CD4-positive, alpha-beta T cell treated with Interleukin-10 for 1 hour (primary cell): ENCODE measurements around the gene MARCHF10.

Experiments
- DNase-seq: peaks from one replicate; pipeline ENCODE4 v3.0.0-alpha.2; 2020

MARCHF10 gene

GRCh38 chr17:62674363-62674739 is 133.8 kb downstream of the MARCHF10 start:
- no peak for DNase-seq

- DNase-seq, result no peak
These were observed 134.3 kb downstream of the MARCHF10 start for GRCh38 chr17:62673614-62674362.

- DNase-seq, result no peak
These were observed 135.2 kb downstream of the MARCHF10 start for GRCh38 chr17:62672957-62673356.

GRCh38 chr17:62671553-62671952 is 136.6 kb downstream of the MARCHF10 start:
- no peak for DNase-seq

GRCh38 chr17:62670202-62670821 is 137.8 kb downstream of the MARCHF10 start:
- DNase-seq, result no peak

GRCh38 chr17:62668091-62668804 is 139.9 kb downstream of the MARCHF10 start:
- no peak for DNase-seq

GRCh38 chr17:62666801-62667591 is 141.1 kb downstream of the MARCHF10 start:
- no peak for DNase-seq

- no peak for DNase-seq
These were observed 141.9 kb downstream of the MARCHF10 start for GRCh38 chr17:62666061-62666800.

- DNase-seq, result no peak
These were observed 142.5 kb downstream of the MARCHF10 start for GRCh38 chr17:62665599-62665998.

GRCh38 chr17:62664336-62665120 is 143.6 kb downstream of the MARCHF10 start:
- no peak for DNase-seq

GRCh38 chr17:62663304-62663703 is 144.8 kb downstream of the MARCHF10 start:
- no peak for DNase-seq

- DNase-seq, result no peak
These were observed 145.3 kb downstream of the MARCHF10 start for GRCh38 chr17:62662855-62663254.

GRCh38 chr17:62661337-62661736 is 146.8 kb downstream of the MARCHF10 start:
- DNase-seq, result no peak

GRCh38 chr17:62660629-62661118 is 147.4 kb downstream of the MARCHF10 start:
- DNase-seq, result no peak

- DNase-seq, result no peak
These were observed 149.8 kb downstream of the MARCHF10 start for GRCh38 chr17:62658136-62658920.

GRCh38 chr17:62657690-62658089 is 150.4 kb downstream of the MARCHF10 start:
- no peak for DNase-seq

- DNase-seq, result no peak
These were observed 150.9 kb downstream of the MARCHF10 start for GRCh38 chr17:62657145-62657665.

- DNase-seq, result no peak
These were observed 151.7 kb downstream of the MARCHF10 start for GRCh38 chr17:62656446-62656845.

GRCh38 chr17:62655656-62656055 is 152.5 kb downstream of the MARCHF10 start:
- no peak for DNase-seq
